HG03060 (cell line): ENCODE data around the gene RCC1.
"Not testable (repeated sequence)": the region's sequence is repeated elsewhere in the genome, so short reads cannot be mapped to it uniquely, and the experiment has no call there.

Source experiments
- ATAC-seq: cut with Tn5 transposase; IDR thresholded peaks from one replicate; pipeline ENCODE4 v1.9.1; 2021; ENCODE audit warnings: low read depth, moderate number of reproducible peaks; ENCODE audit not compliant: unreplicated experiment

Gene RCC1

DNA sequence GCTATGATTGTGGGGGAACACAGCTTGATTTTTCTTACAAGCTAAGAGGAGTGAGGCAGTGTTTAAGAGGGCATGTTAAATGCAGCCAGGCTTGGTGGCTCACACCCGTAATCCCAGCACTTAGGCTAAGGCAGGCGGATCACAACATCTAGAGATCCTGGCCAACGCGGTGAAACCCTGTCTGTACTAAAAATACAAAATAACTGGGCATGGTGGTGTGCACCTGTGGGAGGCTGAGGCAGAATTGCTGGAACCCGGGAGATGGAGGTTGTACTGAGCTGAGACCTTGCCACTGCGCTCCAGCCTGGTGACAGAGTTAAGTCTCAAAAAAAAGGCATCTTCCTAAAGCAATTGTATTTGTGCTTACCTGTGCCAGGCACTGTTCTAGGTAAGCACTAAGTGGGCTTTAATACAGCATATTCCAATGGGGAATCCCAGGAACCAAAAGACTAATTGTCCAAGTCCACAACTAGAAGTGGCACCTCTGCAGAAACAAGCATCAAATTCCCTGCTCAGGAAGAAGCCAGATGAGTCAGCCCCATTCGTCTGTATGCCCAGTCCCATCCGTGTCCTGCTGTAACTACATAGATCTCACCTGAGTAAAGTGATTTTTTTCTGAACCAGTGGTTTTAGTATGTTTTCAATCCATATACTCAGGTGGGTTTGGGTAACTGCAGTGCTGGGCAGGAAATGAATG lies 4.6 kb downstream of the RCC1 start:
- ATAC-seq: no peak

GRCh38 chr1:28510970-28511440 lies 5.2 kb downstream of the RCC1 start:
- no peak for ATAC-seq

- ATAC-seq: no peak
Observed at GRCh38 chr1:28512058-28512611, 6.3 kb downstream of the RCC1 start.

- ATAC-seq: not testable (repeated sequence)
Observed at GRCh38 chr1:28514445-28514933, 8.6 kb downstream of the RCC1 start.

GRCh38 chr1:28516518-28516956 lies 10.7 kb downstream of the RCC1 start:
- ATAC-seq: no peak

DNA sequence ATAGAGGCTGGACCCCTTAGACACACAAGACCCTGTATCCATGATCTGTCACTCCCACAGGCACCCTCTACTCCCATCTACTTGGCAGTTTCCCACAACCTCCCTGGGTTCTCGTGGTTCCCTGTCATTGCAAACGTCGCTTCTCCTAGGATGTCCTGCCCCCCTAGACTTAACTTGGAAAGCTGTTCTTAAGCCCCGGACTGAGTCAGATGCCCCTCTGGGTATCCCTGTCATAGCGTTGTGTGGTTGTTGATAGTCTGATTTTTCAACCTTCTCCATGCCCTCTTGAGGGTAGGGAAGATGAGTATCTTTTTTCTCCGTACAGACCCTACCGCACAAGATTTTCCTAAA lies 11.8 kb downstream of the RCC1 start:
- no peak for ATAC-seq

- ATAC-seq: peak; percentile 61
Observed at GRCh38 chr1:28518000-28518744, 12.3 kb downstream of the RCC1 start.

GRCh38 chr1:28518745-28519341 lies 13.0 kb downstream of the RCC1 start:
- ATAC-seq: no peak

DNA sequence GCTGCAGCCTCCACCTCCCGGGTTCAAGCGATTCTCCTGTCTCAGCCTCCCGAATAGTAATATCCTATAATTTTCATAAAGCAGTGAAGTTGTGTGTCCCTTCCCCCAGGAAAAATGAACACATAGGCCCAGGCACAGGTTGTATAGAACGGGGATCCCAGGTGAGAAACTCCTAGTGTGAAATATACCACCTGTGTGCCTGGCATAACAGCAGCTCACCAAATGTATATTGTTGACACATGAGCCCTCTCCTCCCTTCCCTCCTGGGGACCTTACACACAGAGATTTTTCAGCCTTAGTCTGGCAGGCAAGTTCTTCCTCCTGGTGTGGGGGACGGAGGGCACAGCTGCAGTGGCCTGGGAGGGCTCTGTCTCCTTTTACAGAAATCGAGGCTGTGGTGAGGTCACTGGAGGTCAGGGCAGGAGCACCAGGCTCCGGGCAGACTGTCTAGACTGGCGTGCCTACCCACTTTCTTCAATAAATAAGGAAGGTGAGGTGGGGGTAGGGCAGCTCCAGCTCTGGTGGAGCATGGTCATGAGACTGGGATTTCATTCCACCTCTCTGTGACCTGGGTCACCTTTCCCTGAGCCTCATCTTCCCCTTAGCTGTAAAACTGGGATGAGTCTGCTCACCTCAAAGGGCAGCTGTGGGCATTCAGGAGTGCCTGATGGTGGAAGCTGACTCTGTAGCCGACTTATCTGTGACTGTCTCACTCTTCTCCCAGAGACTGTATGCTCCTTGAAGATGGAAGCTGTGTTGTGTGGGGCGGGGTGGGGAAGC lies 14.3 kb downstream of the RCC1 start:
- no peak for ATAC-seq

GRCh38 chr1:28520796-28521195 lies 15.0 kb downstream of the RCC1 start:
- not testable (repeated sequence) for ATAC-seq

GRCh38 chr1:28521502-28522164 lies 15.8 kb downstream of the RCC1 start:
- ATAC-seq: no peak

DNA sequence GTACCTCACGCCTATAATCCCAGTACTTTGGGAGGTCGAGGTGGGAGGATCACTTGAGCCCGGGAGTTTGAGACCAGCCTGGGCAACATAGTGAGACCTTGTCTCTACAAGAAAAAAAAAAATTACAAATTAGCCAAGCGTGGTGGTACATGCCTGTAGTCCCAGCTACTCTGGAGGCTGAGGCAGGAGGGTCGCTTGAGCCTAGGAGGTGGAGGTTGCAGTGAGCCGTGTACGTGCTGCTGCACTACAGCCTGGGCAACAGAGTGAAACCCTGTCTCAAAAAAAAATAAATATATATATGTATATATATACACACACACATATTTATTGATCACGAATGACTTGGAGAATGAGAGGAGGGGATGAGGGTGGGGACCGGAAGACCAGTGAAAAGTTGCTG lies 16.7 kb downstream of the RCC1 start:
- not testable (repeated sequence) for ATAC-seq

DNA sequence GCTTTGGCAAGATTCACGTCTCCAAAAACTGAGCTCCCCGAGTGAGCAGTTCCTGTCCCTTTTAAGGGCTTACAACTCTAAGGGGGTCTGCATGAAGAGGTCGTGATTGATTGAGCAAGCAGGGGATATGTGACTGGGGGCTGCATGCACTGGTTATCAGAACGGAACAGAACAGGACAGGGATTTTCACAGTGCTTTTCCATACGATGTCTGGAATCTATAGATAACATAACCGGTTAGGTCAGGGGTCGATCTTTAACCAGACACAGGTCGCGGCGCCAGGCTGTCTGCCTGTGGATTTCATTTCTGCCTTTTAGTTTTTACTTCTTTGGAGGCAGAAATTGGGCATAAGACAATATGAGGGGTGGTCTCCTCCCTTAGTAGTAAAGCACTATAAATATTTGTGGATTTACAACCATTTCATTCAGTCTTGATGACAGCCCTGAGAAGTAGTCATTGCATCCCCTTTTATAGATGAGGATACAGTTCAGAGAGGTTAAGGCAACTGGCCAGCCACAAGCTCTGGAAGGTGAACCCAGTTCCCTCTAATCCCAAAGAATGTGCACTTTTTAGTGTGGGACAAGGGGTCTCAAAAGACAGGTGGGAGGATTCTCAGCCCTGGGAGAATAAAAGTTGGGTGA lies 19.3 kb downstream of the RCC1 start:
- not testable (repeated sequence) for ATAC-seq

DNA sequence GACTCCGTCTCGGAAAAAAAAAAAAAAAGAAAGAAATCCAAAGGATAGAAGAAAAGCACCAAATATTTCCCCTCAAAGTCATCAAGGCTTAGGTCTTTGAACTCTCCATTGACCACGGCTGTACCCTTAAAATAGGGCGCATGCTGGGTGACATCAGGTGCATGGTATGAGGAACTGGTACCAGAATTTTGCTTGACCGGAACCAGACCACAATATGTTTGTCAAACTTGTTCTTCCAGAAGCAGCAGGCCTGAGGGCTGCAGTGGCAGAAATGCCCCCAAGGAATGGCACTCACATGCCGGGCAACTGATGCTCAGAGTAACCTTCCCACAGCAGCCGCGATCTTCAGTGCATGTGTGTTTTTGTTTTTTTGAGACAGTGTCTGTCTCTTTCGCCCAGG lies 21.0 kb downstream of the RCC1 start:
- no peak for ATAC-seq

DNA sequence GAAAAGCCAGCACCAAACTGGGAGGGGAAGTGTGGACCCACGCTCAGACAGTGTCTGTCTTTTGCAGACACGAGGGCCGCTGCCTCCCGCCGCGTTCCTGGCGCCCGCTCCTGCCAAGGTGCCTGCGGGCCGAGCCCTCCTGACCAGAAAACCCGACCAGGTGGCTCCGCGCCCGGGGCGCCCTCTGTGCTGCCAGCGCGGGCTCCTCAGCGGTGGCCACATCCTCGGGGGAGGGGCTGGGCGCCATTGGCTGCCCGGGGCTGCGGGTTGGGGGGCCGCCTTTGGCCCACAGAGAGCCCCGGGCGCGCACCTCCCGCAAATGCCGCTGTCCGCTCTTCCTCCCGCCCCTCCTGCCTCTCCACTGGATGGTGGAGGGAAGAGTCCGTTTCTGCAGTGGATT lies 24.6 kb downstream of the RCC1 start:
- no peak for ATAC-seq

DNA sequence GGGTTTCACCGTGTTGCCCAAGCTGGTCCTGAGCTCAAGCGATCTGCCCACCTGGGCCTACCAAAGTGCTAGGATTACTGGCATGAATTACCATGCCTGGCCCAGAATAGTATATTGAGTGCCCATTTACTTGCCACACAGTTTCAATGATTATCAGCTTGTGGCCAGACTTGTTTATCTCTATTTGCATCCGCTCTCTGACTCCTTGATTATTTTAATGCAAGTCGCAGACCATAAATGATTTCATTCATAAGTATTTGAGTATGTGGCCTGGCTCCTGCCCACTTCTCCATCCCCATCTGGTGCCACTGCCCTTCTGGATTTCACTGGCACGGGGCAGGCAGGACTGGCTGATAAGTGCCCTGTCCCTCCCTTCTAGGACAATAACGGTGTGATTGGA lies 28.8 kb downstream of the RCC1 start:
- ATAC-seq: no peak

GRCh38 chr1:28535180-28535579 lies 29.3 kb downstream of the RCC1 start:
- ATAC-seq: no peak

DNA sequence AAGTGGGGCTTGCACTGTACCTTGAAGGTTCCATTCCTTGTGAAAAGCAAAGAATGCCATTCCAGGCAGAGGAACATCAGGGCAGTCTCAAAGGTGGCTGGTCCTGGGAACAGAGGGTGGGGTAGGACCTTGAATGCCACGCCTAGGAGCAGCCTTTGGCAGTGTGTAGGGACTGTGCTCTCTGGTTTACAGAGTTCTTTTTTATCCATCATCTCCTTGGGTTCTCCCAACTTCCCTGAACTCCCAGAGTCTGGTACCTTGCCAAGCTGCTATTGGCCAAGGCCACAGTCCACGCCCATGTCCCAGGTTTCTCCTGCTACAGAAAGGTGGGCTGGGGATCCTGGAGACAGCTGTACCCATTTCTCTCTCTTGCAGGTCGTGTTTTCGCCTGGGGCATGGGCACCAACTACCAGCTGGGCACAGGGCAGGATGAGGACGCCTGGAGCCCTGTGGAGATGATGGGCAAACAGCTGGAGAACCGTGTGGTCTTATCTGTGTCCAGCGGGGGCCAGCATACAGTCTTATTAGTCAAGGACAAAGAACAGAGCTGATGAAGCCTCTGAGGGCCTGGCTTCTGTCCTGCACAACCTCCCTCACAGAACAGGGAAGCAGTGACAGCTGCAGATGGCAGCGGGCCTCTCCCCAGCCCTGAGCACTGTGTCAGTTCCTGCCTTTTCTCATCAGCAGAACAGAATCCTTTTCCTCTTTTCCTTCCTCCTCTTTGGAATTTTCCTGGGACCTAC lies 31.8 kb downstream of the RCC1 start:
- no peak for ATAC-seq

DNA sequence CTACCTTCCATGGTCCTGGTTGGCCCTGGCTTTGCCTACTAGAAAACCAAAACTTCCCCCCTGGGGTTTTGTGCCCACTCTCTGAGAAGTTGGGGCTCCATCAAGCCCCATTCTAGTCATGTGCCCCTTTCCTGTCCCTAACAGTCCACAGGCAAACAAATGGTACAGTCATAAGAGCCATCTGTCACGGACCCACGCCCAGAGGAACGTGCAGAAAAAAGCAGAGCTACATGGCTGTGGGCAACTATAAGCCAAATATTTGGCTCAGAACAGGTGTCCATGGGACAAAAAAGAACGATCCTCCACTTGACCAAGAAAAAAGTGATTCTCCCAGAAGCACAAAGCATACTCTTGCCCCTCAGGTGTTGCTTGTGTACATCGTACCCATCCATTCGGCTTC lies 32.4 kb downstream of the RCC1 start:
- ATAC-seq: no peak
